K562 (cell line): ENCODE measurements around the gene ACADVL. TPM values are rescaled to one million over a fixed set of nuclear protein-coding genes. Genes with fewer than 3 reads are reported as not detected.
A peak's percentile ranks its signal among the peaks of the same experiment; 100 is the strongest.

Source experiments
- ELK3 ChIP-seq: fragments of 450-650 bp; formaldehyde crosslinking; IDR thresholded peaks from 2 replicates; pipeline ENCODE4 v1.4.0; 2020; ENCODE audit warnings: mild to moderate bottlenecking
- ETS2 ChIP-seq: IDR thresholded peaks from 2 replicates; pipeline ENCODE4 v1.6.1; 2016; ENCODE audit warnings: borderline replicate concordance, missing genetic modification characterization, mild to moderate bottlenecking, moderate library complexity, missing compliant biosample characterization; ENCODE audit not compliant: poor library complexity, severe bottlenecking
- HDAC8 ChIP-seq: fragments of 450-650 bp; IDR thresholded peaks from 2 replicates; pipeline ENCODE4 v1.6.1; 2016; ENCODE audit warnings: mild to moderate bottlenecking, missing genetic modification characterization, moderate library complexity, missing compliant biosample characterization
- MAZ ChIP-seq, 2 experiments: fragments of 450-650 bp in 1 of 2; sonication (generic) in 1 of 2; formaldehyde crosslinking; IDR thresholded peaks in 1 of 2; conservative IDR thresholded peaks in 1 of 2; 2 replicates each; pipeline versions ENCODE4 v1.4.0 to v1.5.0; 2020; ENCODE audit warnings: mild to moderate bottlenecking in 1 of 2, missing genetic modification reagents in 1 of 2
- POLR2A ChIP-seq: fragments of 450-650 bp; conservative IDR thresholded peaks from 2 replicates; pipeline ENCODE4 v1.6.1; 2016
- SMARCC2 ChIP-seq: fragments of 450-650 bp; IDR thresholded peaks from 2 replicates; pipeline ENCODE4 v1.6.1; 2017; ENCODE audit warnings: antibody characterized with exemption, moderate library complexity, mild to moderate bottlenecking, low read depth
- SMARCE1 ChIP-seq: fragments of 450-650 bp; IDR thresholded peaks from 2 replicates; pipeline ENCODE4 v1.7.1; 2016; ENCODE audit warnings: mild to moderate bottlenecking
- SMC3 ChIP-seq: conservative IDR thresholded peaks from 2 replicates; pipeline ENCODE4 v1.6.1; 2011; ENCODE audit warnings: low read depth, low read length, improper control_type of control experiment; ENCODE audit not compliant: insufficient read depth
- SPI1 ChIP-seq: IDR thresholded peaks from 2 replicates; pipeline ENCODE4 v1.6.1; 2011; ENCODE audit warnings: low read depth, low read length, control low read depth, borderline replicate concordance
- SUPT5H ChIP-seq: fragments of 450-650 bp; IDR thresholded peaks from 2 replicates; pipeline ENCODE4 v1.6.1; 2016
- TAF1 ChIP-seq: IDR thresholded peaks from 2 replicates; pipeline ENCODE4 v1.6.1; 2011; ENCODE audit warnings: mild to moderate bottlenecking, low read length, moderate library complexity; ENCODE audit not compliant: insufficient read depth, control insufficient read depth, severe bottlenecking; ENCODE audit errors: extremely low read depth
- TAF9B ChIP-seq: fragments of 450-650 bp; IDR thresholded peaks from 2 replicates; pipeline ENCODE4 v1.6.1; 2018; ENCODE audit warnings: mild to moderate bottlenecking; ENCODE audit not compliant: partially characterized antibody
- TCF7L2 ChIP-seq: fragments of 150-350 bp; IDR thresholded peaks from 2 replicates; pipeline ENCODE4 v1.6.1; 2016; ENCODE audit warnings: low read depth, mild to moderate bottlenecking, low read length, moderate library complexity
- YY1 ChIP-seq, 3 experiments: IDR thresholded peaks; 2 replicates each; pipeline ENCODE4 v1.6.1; 2011; ENCODE audit warnings: low read length in 2 of 3, mild to moderate bottlenecking in 2 of 3, moderate library complexity in 2 of 3, borderline replicate concordance in 1 of 3, control low read depth in 1 of 3, low read depth in 1 of 3; ENCODE audit not compliant: insufficient read depth in 3 of 3, insufficient replicate concordance in 2 of 3, control insufficient read depth in 1 of 3, insufficient read length in 1 of 3; ENCODE audit errors: extremely low read depth in 1 of 3
- ZNF57 ChIP-seq: fragments of 450-650 bp; formaldehyde crosslinking; IDR thresholded peaks from 2 replicates; pipeline ENCODE4 v1.4.0; 2020; ENCODE audit warnings: mild to moderate bottlenecking, moderate library complexity
- polyA plus RNA-seq, 8 experiments: library from polyadenylated mRNA; depleted of rRNA in 4 of 8; stranded (reverse) in 5 of 8; unstranded in 3 of 8; fragments of >200 nt; fragmentation: Nextera tagmentation in 2 of 8; fragmentation: Illumina TruSeq in 1 of 8; extraction: Ambion mirVana in 2 of 8; extraction: Trizol in 1 of 8; gene quantifications; 2 replicates each; pipeline versions ENCODE4 v1.2.1 to v1.2.3, GENCODE V29; 2011 to 2014; ENCODE audit warnings: inconsistent platforms in 1 of 8, missing spikeins in 1 of 8
- total RNA-seq, 7 experiments: library from RNA; depleted of rRNA in 6 of 7; stranded (reverse); fragments of >200 nt in 6 of 7; fragmentation: Illumina TruSeq in 2 of 7; extraction: Trizol in 2 of 7; gene quantifications; 2 replicates each; pipeline versions ENCODE4 v1.2.1 to v1.2.3, GENCODE V29; 2011 to 2021; ENCODE audit warnings: low replicate concordance in 1 of 7
- TF ChIP-seq, protein P1 (sequence below): fragments of 450-650 bp; IDR thresholded peaks from 2 replicates; pipeline ENCODE4 v1.6.1; 2016; ENCODE audit warnings: borderline replicate concordance

The ACADVL gene
- total and polyA plus RNA-seq, 9 of the 15 experiments (the other 6 are each of a cell fraction or from before 2014, with no cell fraction given), result 25.5 to 449 (median 214) TPM

- TF ChIP-seq, protein P1, sequence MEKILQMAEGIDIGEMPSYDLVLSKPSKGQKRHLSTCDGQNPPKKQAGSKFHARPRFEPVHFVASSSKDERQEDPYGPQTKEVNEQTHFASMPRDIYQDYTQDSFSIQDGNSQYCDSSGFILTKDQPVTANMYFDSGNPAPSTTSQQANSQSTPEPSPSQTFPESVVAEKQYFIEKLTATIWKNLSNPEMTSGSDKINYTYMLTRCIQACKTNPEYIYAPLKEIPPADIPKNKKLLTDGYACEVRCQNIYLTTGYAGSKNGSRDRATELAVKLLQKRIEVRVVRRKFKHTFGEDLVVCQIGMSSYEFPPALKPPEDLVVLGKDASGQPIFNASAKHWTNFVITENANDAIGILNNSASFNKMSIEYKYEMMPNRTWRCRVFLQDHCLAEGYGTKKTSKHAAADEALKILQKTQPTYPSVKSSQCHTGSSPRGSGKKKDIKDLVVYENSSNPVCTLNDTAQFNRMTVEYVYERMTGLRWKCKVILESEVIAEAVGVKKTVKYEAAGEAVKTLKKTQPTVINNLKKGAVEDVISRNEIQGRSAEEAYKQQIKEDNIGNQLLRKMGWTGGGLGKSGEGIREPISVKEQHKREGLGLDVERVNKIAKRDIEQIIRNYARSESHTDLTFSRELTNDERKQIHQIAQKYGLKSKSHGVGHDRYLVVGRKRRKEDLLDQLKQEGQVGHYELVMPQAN, result no peak
- TF ChIP-seq ETS2 (tag), result no peak
- peak in 1 of 3 experiments; percentile 24 for TF ChIP-seq YY1 (IDR thresholded peaks at IDR 0.05; ENCODE audit: borderline replicate concordance in 1 of 3, control insufficient read depth in 1 of 3, extremely low read depth in 1 of 3, insufficient read depth in 3 of 3, insufficient read length in 1 of 3, insufficient replicate concordance in 2 of 3, low read depth in 1 of 3, low read length in 2 of 3)
- TF ChIP-seq SPI1, result 0 out of 2 replicates have a peak, but pooled peaks have one; percentile 37
- TF ChIP-seq MAZ (CRISPR knock-in tag; conservative IDR thresholded peaks at IDR 0.05 in 1 of 2, IDR thresholded peaks at IDR 0.05 in 1 of 2), result peak in 1 of 2 experiments; percentile 42; a peak in 1 of 4 replicates
- 0 out of 2 replicates have a peak, but pooled peaks have one; percentile 13 for TF ChIP-seq SMARCE1
- TF ChIP-seq ELK3 (CRISPR knock-in tag), result no peak
- TF ChIP-seq SUPT5H, result no peak
- peak; percentile 16 for TF ChIP-seq TAF1
- TF ChIP-seq HDAC8, result no peak
- TF ChIP-seq ZNF57 (CRISPR knock-in tag), result no peak
- TF ChIP-seq TAF9B, result no peak
- no peak for TF ChIP-seq SMARCC2
- 0 out of 2 replicates have a peak, but pooled peaks have one; percentile 24 for TF ChIP-seq POLR2A
- TF ChIP-seq TCF7L2, result no peak
- TF ChIP-seq SMC3, result no peak
Observed at GRCh38 chr17:7217113-7217987, 2.4 kb upstream of the ACADVL start (continued).
